ENCODE measurements around the gene HPSE2.

- TF ChIP-seq GATA2 (IDR thresholded peaks at IDR 0.05; ENCODE audit: low read depth, low read length) (no peak), GATA3 (IDR thresholded peaks at IDR 0.05; ENCODE audit: low read depth, low read length) (no peak)
Observed at GRCh38 chr10:99172128-99172738, 63.4 kb downstream of the HPSE2 start.

All from SH-SY5Y (cell line).